Superior temporal gyrus (tissue), 1 donor: Measurements from ENCODE around the gene LAS1L.
"Not testable (repeated sequence)": the region's sequence is repeated elsewhere in the genome, so short reads cannot be mapped to it uniquely, and the experiment has no call there.

Experiments used
- DNase-seq: peaks from one replicate; pipeline ENCODE4 v3.0.0-alpha.2; 2016; ENCODE audit errors: extremely low spot score

LAS1L gene

DNA sequence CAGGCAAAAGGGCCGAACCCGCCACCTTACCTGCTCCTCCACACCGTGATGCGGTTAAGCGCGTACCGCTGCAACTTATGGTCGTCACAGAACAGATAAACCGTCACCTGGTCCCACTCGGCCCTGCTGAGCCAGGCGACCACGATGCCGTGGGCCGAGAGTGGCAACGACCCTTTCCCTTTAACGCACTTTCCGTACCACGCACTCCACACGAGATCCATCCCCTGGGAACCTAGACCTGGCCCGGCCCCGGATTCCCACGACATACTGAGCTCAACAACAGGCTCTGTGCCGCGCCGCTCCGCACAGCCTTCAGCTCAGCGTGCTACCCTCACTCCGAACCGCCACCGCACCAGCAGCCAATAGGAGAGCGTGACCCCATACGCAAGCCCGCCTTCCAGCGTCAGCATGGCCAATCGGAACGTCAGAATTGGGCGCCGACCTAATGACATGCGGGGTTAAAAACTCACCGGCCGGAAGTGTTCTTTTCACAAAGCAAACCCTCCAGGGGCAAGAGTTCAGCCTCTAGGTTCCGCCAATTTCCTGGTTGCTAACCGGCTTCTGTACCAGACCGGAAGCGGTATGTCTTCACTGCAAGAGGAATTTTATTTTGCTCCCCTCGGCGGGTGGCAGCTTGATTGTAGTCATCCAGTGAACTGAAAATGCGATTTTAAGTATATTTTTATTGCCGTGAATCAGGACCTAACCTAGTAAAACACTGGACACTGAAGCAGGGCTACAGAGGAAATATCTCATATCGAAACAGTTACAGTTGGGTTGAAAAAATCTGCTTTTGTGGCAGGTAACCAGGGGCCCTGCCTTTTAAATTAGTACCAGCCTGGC lies at the start of gene LAS1L:
TSS of gene LAS1L (minus strand) at position 338 of the 843 bp plus-strand sequence. CDS start at position 266, 72 bp downstream.
- peak; percentile 93 for DNase-seq

GRCh38 chrX:65582450-65583082 lies 48.0 kb upstream of the LAS1L start:
- no peak for DNase-seq

DNA sequence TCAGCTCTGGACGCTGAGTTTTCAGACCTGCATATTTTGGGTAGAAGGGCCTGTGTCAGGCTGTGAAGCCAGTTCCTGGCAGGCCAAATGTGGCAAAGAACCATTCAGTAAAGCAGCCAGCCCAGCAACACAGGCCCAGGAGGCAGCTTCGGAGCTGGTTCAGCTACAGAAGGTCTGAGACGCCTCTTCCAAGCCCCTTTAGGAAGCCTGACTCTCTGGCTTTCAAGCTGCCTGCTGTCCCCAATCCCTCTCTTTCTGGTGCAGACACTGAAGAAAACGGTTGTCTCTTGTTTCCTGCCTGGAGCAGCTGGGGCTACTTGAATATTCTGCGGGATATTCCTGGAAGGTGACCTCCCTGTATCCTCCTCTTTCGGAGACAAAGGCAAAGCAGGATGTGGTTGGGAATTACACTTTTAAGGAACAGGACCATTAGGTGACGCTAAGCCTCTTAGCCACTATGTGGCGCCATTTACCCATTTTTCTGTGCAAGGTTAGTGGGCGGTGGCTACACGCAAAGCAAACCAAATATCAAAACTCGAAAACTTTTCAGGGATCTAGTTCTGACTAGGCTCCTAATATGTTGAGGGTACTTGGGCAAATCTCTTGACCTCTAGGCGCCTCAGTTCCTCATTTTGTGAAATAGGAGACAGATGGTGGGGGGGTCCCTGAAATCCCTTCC lies 47.2 kb upstream of the LAS1L start:
- peak; percentile 80 for DNase-seq

DNA sequence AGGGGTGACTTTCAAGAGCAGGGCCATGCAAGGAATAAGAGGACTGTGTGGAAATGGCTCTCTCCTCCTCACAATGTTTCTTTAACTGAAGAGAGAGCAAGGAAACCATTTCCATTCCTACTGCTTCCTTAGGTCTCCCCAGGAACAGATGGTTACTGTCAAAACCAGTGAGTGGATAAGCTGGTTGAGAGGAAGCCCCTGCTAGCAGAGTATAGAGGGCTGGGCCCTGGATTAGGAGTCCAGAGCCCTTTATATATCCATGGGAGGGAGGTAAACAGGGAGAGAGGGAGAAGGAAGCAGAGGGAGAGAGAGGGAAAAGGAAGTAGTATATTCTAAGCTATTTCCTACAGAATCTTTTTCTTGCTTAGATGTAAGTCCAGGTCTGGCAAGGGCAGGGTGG lies 43.8 kb upstream of the LAS1L start:
- no peak for DNase-seq

GRCh38 chrX:65576160-65576559 lies 41.6 kb upstream of the LAS1L start:
- no peak for DNase-seq

DNA sequence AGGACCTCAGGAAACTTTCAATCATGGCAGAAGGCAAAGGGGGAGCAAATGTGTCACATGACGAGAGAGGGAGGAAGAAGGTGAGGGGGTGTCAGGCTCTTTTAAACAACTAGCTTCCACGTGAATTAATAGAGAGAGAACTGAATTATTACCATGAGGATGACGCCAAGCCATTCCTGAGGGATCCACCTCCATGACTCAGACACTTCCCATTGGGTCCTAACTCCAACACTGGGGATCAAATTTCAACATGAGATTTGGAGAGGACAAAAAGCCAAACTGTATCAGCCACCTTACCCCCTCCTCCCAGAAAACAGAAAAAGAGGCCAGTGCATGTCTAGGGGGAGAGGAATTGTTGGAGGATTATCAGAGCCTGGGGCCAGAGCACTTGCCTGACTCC lies 40.4 kb upstream of the LAS1L start:
- DNase-seq, result no peak

DNA sequence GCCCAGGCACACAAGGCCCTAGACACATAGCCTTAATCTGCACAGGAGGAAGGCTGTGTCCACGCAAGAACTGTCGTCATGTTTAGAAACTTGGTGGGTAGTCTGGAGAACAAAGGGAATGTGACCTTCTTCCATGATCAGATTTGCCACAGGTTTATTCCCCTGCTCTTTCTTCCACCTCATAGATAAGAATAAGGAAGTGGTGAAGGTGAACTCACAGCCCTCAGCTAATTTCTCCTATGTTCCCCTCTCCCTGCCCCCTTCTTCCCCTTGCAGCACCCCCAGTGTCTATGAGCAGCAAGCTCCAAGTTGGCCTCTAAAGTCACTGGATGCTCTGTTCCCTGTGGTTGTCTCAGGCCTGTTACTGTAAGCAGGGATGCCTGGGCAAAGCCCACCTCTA lies 39.8 kb upstream of the LAS1L start:
- no peak for DNase-seq

DNA sequence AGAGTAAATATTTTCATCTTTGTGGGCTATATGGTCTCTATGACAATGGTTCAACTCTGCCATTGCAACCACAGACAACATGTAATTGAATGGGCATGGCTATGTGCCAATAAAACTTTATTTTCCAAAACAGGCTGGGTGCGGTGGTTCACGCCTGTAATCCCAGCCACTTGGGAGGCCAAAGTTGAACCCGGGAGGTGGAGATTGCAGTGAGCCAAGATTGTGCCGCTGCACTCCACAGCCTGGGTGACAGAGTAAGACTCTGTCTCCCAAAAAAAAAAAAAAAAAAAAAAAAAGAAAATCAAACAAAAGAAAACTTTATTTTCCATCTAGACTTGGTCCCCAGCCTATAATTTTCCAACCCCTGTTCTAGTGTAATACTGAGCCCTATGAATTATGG lies 38.4 kb upstream of the LAS1L start:
- no peak for DNase-seq

- not testable (repeated sequence) for DNase-seq
Observed at GRCh38 chrX:65562850-65563249, 28.3 kb upstream of the LAS1L start.

GRCh38 chrX:65551489-65552339 lies 17.1 kb upstream of the LAS1L start:
- no peak for DNase-seq

- DNase-seq, result no peak
Observed at GRCh38 chrX:65551086-65551485, 16.5 kb upstream of the LAS1L start.

DNA sequence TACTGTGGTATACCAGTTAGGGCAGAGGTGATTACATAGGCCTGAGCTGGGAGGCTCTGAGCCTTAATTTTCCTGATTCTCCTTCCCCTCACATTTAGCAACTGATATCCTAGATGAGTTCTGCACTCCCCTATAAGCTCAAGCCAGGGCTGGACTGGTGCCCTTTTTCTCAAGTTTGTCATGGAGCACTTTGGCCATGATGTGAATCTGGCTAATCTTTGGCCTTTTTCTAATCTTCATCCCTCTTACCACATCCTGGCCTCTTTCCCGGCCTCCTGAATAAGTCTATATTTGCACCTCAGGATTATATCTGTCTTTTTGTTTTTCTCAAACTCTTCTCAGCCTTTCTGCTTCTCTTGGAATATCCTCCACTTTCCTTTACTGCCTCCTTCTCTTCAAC lies 10.9 kb upstream of the LAS1L start:
- no peak for DNase-seq

GRCh38 chrX:65537229-65537628 lies 2.6 kb upstream of the LAS1L start:
- no peak for DNase-seq

GRCh38 chrX:65536291-65536690 lies 1.7 kb upstream of the LAS1L start:
- DNase-seq, result no peak

- DNase-seq, result no peak
Observed at GRCh38 chrX:65532016-65532415, 2.6 kb downstream of the LAS1L start.

DNA sequence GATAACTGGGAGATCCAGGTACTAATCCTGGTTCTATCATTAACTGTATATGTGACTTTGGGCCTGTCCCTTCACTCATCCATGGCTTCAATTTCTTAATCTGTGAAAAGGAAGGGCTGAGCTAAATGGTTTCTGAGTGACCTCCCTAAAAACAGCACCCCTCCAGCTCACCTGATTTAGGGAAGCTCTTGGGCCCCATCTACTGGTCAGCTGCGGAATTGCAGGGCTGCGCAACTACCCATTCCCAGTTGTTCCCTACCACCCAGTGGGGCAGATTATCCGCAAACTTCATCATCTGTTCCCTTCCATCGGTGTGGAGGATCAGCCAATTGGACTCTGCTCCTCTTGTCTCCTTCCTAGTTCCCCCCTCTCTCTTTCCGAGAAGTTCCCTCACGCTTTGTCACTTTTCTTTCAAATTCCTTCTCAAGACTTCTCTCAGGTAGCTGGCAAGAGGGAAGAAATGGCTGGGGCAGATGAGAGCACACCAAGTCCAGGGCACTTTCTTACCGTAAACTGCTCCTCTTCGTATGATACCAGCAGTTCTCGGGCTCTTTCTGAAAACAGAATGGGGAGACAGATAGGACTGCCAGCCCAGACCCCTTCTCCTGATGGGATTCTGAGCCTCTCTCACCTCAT lies 5.8 kb downstream of the LAS1L start:
- DNase-seq, result peak; percentile 53

DNA sequence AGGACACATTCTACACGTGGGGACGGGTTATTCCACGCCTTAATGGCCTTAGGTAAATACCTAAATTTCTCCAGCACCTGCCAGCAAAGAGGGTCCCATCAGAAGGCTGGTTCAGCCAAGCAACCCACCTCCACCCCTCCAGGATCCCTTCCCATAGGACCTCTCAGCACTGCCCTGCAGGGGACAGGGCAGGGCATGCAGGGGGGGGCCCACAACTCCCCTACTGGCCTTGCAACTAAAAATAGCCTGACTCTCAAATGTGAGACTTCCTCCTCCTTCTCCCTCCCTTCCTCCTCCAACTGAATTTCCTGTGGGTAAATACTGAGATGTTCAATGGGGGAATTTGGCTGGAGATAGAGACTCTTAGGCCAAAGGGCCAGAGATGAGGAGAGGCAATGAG lies 6.3 kb downstream of the LAS1L start:
- no peak for DNase-seq

DNA sequence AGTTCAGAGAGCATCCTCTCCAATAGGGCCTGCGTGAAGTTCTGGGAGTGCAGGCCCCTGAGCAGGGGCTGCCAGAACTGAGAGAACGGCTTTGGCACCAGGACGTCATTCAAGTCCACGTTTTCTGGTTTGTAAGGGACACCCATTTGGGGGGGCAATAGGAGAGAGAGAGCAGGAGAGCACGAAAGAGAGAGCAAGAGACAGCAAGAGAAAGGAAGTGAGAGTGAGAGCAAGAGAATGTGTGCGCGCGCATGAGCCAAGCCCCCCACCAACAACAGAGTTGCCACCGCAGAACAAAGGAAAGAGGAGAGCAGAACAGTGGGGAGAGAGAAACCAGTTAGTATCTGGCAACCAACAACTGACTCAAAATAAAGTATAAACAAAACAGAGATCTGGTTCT lies 10.4 kb downstream of the LAS1L start:
- DNase-seq, result no peak

DNA sequence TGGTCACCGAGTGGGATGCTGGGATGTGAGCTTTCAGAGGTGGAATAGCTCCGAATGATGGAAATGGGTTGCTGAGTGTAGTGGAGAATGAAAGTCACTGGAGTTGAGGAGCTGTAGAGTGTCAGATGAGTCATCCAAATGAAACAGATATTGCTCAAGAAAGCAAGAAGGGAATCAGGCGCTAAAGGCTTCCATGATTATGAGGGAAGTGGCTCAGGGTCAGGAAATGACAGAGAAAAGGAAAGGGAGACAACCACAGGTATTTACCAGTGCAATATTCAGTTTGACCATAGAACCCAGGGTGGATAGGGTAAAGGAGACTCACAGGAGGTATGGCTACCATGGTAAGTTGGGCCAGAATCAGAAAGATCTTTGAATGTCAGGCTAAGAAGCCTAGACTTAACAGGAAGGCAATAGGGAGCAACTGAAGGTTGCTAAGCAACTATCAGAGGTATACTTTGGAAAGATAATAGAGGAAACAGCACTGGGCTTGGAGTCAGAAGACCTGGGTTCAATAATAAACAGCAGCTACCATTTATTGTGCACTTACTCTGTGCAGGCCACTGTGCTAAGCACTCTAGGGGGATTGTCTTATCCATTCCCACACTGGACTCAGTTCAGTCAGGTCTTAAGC lies 11.7 kb downstream of the LAS1L start:
- DNase-seq, result no peak

DNA sequence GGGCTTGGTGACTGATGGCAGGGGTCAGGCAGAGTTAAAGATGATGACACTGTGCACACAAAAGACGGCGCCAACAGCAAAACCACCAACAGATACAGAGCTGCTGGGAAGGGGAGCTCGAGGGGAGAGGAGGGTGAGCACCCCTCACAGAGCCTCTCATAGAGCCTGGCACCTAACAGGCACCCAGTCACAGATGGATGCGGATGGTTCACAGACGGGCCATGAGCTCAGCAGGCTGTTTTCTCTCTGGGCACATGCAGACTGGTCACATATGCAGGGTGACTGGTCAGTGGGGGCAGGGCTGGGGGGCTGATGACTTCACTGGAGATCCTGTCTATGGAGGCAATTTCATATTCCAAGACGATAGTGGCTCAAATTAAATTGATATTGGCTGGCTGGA lies 15.1 kb downstream of the LAS1L start:
- DNase-seq, result not testable (repeated sequence)

DNA sequence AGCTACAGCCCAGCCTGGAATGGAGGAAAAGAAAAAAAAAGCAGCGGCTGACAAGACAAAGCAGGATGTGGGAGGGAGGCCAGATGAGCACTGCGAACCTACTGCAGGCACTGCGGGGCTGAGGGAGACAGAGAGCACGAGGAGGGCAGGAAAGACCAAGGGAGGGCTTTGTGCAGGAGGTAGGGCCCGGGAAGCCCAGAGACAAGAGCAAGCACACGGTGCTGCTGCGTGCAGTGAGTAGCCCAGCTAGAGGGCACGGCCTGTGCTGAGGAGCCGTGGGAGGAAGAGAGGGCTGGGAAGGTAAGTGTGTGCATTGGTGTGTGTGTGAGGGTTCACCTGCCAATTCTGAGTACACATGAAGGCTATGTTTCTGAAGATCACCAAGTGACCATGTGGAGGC lies 15.6 kb downstream of the LAS1L start:
- DNase-seq, result not testable (repeated sequence)
